Stomach (tissue), 19 donors: ENCODE data around the gene CDC42BPG. TPM values are rescaled to one million over a fixed set of nuclear protein-coding genes. Genes with fewer than 3 reads are reported as not detected.

Experiments used
- DNase-seq, 2 donors: peaks; one replicate each; pipeline versions ENCODE4 v3.0.0 to v3.0.0-alpha.2; 2013 to 2019
- H3K27ac ChIP-seq, 5 donors: fragments of 200-600 bp in 4 of 5; sonication (generic) in 4 of 5; one replicate each; pipeline ENCODE4 v1.5.1; 2013 to 2019; ENCODE audit warnings: mild to moderate bottlenecking in 1 of 5, moderate library complexity in 1 of 5
- H3K27me3 ChIP-seq, 3 donors: fragments of 200-600 bp; sonication (generic); one replicate each; pipeline ENCODE4 v1.5.1; 2017 to 2019; ENCODE audit warnings: mixed run types in 1 of 3
- H3K36me3 ChIP-seq, 4 donors: fragments of 200-600 bp; sonication (generic); 1 replicate in 3 of 4; 2 replicates in 1 of 4; pipeline ENCODE4 v1.5.1; 2016 to 2019
- H3K4me1 ChIP-seq, 4 donors: fragments of 200-600 bp; sonication (generic); one replicate each; pipeline ENCODE4 v1.5.1; 2016 to 2019
- H3K4me3 ChIP-seq, 4 donors: fragments of 200-600 bp; sonication (generic) in 3 of 4; one replicate each; pipeline ENCODE4 v1.5.1; 2016 to 2019; ENCODE audit warnings: mild to moderate bottlenecking in 1 of 4
- H3K9me3 ChIP-seq, 4 donors: fragments of 200-600 bp; sonication (generic); one replicate each; pipeline ENCODE4 v1.5.1; 2016 to 2019
- EP300 ChIP-seq: sonication (generic); formaldehyde crosslinking; IDR thresholded peaks from one replicate; pipeline ENCODE4 v1.6.1; 2017; ENCODE audit warnings: antibody characterized with exemption
- POLR2A ChIP-seq, 4 donors: fragments of 450-650 bp; IDR thresholded peaks; one replicate each; pipeline ENCODE4 v1.6.1; 2016; ENCODE audit warnings: antibody characterized with exemption in 4 of 4, control low read depth in 2 of 4, mild to moderate bottlenecking in 1 of 4, moderate library complexity in 1 of 4
- POLR2AphosphoS5 ChIP-seq, 3 donors: sonication (generic); formaldehyde crosslinking; IDR thresholded peaks; one replicate each; pipeline ENCODE4 v1.6.1; 2016; ENCODE audit warnings: antibody characterized with exemption in 3 of 3
- WGBS, 5 donors: extraction: QIAGEN DNeasy Blood & Tissue Kit in 3 of 5; methylation state at CpG; one replicate each; pipeline versions ENCODE4 v1.1.5 to v1.1.7; 2013 to 2018; 5-methylcytosine and 5-hydroxymethylcytosine counted together
- intact Hi-C: fragments of 100-400 bp; cut with DNase I; formaldehyde crosslinking; loops from one replicate; pipeline ENCODE4 v1.15.1; 2023; ENCODE audit warnings: low total_unique reads
- long read RNA-seq, 10 donors: transcript quantifications; one replicate each; lab custom pipeline, GENCODE V29; 2026
- polyA plus RNA-seq, 3 donors: library from polyadenylated mRNA; stranded (reverse); fragments of 200-250 nt; gene quantifications; one replicate each; pipeline ENCODE4 v1.2.3, GENCODE V29; 2013
- total RNA-seq, 5 donors: library from RNA; depleted of rRNA; stranded (reverse); fragments of >200 nt; gene quantifications; one replicate each; pipeline versions ENCODE4 v1.1.0 to v1.2.3, GENCODE V29; 2014 to 2016
- TF ChIP-seq, protein P1 (sequence below), 7 experiments: fragments of 450-650 bp in 4 of 7; fragments of 200-600 bp in 3 of 7; sonication (generic) in 3 of 7; IDR thresholded peaks; one replicate each; pipeline ENCODE4 v1.5.1; 2016 to 2019; ENCODE audit warnings: antibody characterized with exemption in 7 of 7, control low read depth in 2 of 7, mild to moderate bottlenecking in 1 of 7
- donor health status: healthy with polysubstance abuse.
- donor health status: Bipolar disorder and iron deficiency.
- donor health status: healthy.

Gene CDC42BPG, protein sequence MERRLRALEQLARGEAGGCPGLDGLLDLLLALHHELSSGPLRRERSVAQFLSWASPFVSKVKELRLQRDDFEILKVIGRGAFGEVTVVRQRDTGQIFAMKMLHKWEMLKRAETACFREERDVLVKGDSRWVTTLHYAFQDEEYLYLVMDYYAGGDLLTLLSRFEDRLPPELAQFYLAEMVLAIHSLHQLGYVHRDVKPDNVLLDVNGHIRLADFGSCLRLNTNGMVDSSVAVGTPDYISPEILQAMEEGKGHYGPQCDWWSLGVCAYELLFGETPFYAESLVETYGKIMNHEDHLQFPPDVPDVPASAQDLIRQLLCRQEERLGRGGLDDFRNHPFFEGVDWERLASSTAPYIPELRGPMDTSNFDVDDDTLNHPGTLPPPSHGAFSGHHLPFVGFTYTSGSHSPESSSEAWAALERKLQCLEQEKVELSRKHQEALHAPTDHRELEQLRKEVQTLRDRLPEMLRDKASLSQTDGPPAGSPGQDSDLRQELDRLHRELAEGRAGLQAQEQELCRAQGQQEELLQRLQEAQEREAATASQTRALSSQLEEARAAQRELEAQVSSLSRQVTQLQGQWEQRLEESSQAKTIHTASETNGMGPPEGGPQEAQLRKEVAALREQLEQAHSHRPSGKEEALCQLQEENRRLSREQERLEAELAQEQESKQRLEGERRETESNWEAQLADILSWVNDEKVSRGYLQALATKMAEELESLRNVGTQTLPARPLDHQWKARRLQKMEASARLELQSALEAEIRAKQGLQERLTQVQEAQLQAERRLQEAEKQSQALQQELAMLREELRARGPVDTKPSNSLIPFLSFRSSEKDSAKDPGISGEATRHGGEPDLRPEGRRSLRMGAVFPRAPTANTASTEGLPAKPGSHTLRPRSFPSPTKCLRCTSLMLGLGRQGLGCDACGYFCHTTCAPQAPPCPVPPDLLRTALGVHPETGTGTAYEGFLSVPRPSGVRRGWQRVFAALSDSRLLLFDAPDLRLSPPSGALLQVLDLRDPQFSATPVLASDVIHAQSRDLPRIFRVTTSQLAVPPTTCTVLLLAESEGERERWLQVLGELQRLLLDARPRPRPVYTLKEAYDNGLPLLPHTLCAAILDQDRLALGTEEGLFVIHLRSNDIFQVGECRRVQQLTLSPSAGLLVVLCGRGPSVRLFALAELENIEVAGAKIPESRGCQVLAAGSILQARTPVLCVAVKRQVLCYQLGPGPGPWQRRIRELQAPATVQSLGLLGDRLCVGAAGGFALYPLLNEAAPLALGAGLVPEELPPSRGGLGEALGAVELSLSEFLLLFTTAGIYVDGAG (N-terminal part only)
- total RNA-seq (10 to 100 TPM; 10.3 to 66.5 (median 53.3) TPM), polyA plus RNA-seq (10 to 100 TPM in 2 of 3 donors, 1 to 10 TPM in 1; 8.9 to 20.0 (median 10.9) TPM)
- long read RNA-seq, donor 1, result 0 reads
- long read RNA-seq, donor 2, result 0 reads
- long read RNA-seq, donor 3, result 0 reads
- long read RNA-seq, donor 4, result 0 reads
- long read RNA-seq, donor 5, result 0 reads
- long read RNA-seq, donor 6, result 0 reads
- long read RNA-seq, donor 7, result 0 reads
- long read RNA-seq, donor 8, result 0 reads
- long read RNA-seq, donor 9, result 0 reads
- long read RNA-seq, donor 10, result 0 reads

DNA sequence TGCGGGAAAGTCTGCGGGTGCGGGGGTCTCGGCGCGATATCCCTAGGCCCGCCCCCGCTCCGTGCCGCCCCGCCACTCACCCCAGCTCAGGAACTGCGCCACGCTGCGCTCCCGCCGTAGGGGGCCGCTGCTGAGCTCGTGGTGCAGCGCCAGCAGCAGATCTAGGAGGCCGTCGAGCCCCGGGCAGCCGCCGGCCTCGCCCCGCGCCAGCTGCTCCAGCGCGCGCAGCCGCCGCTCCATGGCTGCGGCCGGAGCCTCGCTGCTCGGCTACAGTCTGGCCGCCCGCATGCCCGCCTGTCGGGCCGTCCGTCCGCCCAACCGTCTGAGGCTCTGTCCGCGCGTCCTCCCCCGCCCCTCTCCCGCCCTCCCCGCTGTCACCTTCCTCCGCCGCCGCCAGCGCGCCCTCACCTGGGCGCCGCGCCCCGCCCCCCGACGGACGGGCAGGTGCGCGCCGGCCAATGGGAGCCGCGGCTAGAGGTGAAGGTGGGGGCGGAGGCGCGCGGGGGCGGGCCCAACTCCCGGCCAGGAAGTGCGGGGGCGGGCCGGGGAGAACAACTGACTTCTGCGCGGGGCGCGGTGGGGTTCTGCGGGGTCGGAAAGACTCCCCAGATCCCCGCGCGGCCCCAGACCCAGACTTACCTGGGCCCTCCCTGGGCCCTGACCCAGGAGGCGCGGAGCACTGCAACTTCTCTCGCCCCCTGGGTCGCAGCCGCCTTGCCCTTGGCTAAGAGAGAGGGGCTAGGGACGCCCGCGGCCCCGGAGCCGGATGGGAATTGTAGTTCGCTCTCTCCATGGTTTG, at the start of gene CDC42BPG:
CDC42BPG (minus strand) TSS at position 324 of the 799 bp plus-strand sequence; CDS start at position 240, 84 bp downstream.
- Histone ChIP-seq H3K27ac (peak within 1 kb of the TSS; percentile 83 to 94 (median 89)), H3K9me3 (no peaks in the 10 kb centered on the region), H3K4me3 (peak within 1 kb of the TSS; percentile 50 to 65 (median 57)), H3K4me1 (peaks cover 32 to 64% (median 62%) of the 10 kb centered on the region in 4 donors), H3K36me3 (peaks cover 0 to 16% (median 10%) of the 10 kb centered on the region in 4 donors), H3K27me3 (no peaks in the 10 kb centered on the region)
- peak; percentile 92 to 95 for DNase-seq
- intact Hi-C loops, result no loop called here
- WGBS, 5 donors, result 1 to 2% (median 1%) methylated on average over 34 to 96 of the region's 96 CpGs
- TF ChIP-seq, protein P1, sequence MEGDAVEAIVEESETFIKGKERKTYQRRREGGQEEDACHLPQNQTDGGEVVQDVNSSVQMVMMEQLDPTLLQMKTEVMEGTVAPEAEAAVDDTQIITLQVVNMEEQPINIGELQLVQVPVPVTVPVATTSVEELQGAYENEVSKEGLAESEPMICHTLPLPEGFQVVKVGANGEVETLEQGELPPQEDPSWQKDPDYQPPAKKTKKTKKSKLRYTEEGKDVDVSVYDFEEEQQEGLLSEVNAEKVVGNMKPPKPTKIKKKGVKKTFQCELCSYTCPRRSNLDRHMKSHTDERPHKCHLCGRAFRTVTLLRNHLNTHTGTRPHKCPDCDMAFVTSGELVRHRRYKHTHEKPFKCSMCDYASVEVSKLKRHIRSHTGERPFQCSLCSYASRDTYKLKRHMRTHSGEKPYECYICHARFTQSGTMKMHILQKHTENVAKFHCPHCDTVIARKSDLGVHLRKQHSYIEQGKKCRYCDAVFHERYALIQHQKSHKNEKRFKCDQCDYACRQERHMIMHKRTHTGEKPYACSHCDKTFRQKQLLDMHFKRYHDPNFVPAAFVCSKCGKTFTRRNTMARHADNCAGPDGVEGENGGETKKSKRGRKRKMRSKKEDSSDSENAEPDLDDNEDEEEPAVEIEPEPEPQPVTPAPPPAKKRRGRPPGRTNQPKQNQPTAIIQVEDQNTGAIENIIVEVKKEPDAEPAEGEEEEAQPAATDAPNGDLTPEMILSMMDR (IDR thresholded peaks at IDR 0.05), result peak in 5 of 7 experiments; percentile 12 to 69 (median 62)
- TF ChIP-seq POLR2A (IDR thresholded peaks at IDR 0.05) (no peak), POLR2AphosphoS5 (IDR thresholded peaks at IDR 0.05) (peak in 2 of 3 donors; percentile 7 to 11)

DNA sequence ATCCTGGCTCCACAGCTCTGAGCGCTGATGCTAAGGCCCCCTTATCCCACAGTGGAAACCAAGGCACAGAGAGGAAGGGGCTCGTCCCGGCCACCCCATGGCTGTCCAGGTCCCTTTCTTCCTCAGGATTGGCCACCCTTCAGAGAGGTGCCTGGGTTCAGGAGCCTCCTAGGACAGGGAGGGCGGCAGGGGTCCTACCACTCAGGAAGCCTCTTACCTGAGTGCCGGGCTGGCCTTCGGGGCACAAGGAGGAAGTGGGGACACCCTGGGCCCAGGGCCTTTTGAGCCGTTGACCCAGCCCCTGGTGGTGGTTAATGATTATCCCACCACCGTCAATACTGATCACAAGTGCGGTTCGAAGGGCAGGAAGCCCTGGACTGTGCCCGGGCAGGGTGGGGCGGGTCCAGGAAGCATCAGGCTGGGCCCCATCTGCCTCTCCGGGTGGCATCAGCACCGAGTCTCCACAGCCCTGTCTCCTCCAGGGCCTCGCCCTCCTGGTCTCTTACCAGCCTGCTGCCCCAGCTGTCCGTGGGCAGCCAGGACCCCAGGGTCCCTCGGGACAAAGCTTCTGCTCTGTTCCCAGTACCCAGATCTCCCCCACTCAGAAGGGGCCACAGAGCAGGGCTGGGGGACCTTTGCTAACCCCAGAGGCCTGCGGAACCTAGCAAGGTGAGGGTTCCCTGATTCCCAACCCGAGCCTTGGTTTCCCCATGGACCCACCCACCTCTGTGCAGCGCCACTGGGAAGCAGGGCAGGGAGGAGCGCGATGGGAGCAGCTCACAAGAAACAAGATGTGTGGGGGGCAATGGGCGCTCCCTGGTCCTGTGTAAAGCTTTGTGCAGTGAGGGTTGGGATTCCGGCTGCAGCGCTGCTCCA, 49.0 kb upstream of the CDC42BPG start:
- peak; percentile 84 to 87 for DNase-seq
- TF ChIP-seq POLR2A (IDR thresholded peaks at IDR 0.05), result peak in 1 of 4 donors; percentile 67
- TF ChIP-seq, protein P1 (IDR thresholded peaks at IDR 0.05), result peak in 2 of 7 experiments; percentile 36 to 68
- no peak for TF ChIP-seq EP300
- TF ChIP-seq POLR2AphosphoS5 (IDR thresholded peaks at IDR 0.05), result peak in 2 of 3 donors; percentile 88
- H3K27ac ChIP-seq, result peak overlapping the region; percentile 84 to 94 (median 86)
- WGBS, 5 donors, result 34 to 57% (median 40%) methylated on average over 21 to 25 of the region's 25 CpGs
- no peaks in the 10 kb centered on the region for H3K27me3 ChIP-seq
- no peaks in the 10 kb centered on the region for H3K9me3 ChIP-seq
- H3K36me3 ChIP-seq, result peaks cover 13 to 41% (median 40%) of the 10 kb centered on the region in 4 donors
- intact Hi-C loops, result loop anchor here (2.0 kb wide), 1 partner anchor 47 kb away; no protein-coding TSS in a partner anchor
- H3K4me3 ChIP-seq, result peak overlapping the region; percentile 37 to 52 (median 45)
- H3K4me1 ChIP-seq, result peaks cover 26 to 49% (median 39%) of the 10 kb centered on the region in 4 donors

DNA sequence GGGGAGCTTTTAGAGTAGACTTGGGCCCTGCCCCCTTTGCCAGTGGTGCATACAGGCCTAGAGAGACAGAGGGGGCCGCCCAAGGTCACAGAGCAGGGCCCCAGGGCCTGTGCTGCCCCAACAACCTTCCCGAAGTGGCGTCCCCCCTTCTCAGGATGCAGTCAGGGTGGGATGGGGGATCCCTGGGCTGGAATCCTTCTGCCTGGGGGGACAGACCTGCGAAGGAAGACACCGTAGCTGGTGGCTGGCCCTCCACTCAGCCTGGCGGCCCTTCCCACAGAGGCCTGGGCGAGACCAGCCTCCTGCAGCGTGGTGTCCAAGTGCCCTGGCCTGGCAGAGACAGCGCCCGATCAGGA, 48.4 kb upstream of the CDC42BPG start:
- intact Hi-C loops, result loop anchor here (2.0 kb wide), 1 partner anchor 46 kb away; no protein-coding TSS in a partner anchor
- H3K36me3 ChIP-seq, result peaks cover 7 to 34% (median 34%) of the 10 kb centered on the region in 4 donors
- H3K4me1 ChIP-seq, result peaks cover 32 to 56% (median 45%) of the 10 kb centered on the region in 4 donors
- H3K4me3 ChIP-seq, result peak overlapping the region; percentile 37 to 52 (median 45)
- no peak for TF ChIP-seq POLR2A (IDR thresholded peaks at IDR 0.05)
- TF ChIP-seq, protein P1 (IDR thresholded peaks at IDR 0.05), result no peak
- no peak for TF ChIP-seq POLR2AphosphoS5 (IDR thresholded peaks at IDR 0.05)
- TF ChIP-seq EP300, result no peak
- H3K9me3 ChIP-seq, result no peaks in the 10 kb centered on the region
- 29 to 60% (median 50%) methylated on average over 3 to 10 of the region's 10 CpGs for WGBS, 5 donors
- no peak for DNase-seq
- no peaks in the 10 kb centered on the region for H3K27me3 ChIP-seq
- H3K27ac ChIP-seq, result peak overlapping the region; percentile 84 to 94 (median 86)
